Motor neuron (in vitro differentiated cells): ENCODE results near the gene FAIM2. TPM values are rescaled to one million over a fixed set of nuclear protein-coding genes. Genes with fewer than 3 reads are reported as not detected.
"Not testable (repeated sequence)": the region's sequence is repeated elsewhere in the genome, so short reads cannot be mapped to it uniquely, and the experiment has no call there.

ENCODE experiments used
- ATAC-seq, 8 experiments: fragments of 200-7000 bp; cut with Tn5 transposase; replicated peaks in 6 of 8; 2 replicates each; pipeline ENCODE4 v1.8.0; 2021; ENCODE audit warnings: mild to moderate bottlenecking in 8 of 8, moderate library complexity in 8 of 8
- H3K27ac ChIP-seq, 2 donors: fragments of 250-450 bp; sonication (Bioruptor Pico); 2 replicates each; pipeline ENCODE4 v1.9.0; 2021; ENCODE audit warnings: antibody characterized with exemption in 2 of 2, mild to moderate bottlenecking in 2 of 2, moderate library complexity in 1 of 2
- H3K4me1 ChIP-seq, 2 donors: fragments of 250-450 bp; sonication (Bioruptor Pico); replicated peaks in 1 of 2; 2 replicates each; pipeline ENCODE4 v1.6.1; 2021; ENCODE audit warnings: antibody characterized with exemption in 2 of 2, mild to moderate bottlenecking in 2 of 2, moderate library complexity in 1 of 2
- H3K4me3 ChIP-seq, 5 donors: fragments of 250-450 bp; sonication (Bioruptor Pico); 2 replicates each; pipeline ENCODE4 v1.9.0; 2021; ENCODE audit warnings: antibody characterized with exemption in 5 of 5, mild to moderate bottlenecking in 5 of 5, moderate library complexity in 4 of 5
- WGBS, 10 experiments: fragments of 450-650 bp; shearing (Covaris generic); methylation state at CpG; one replicate each; pipeline ENCODE4 v1.0.0; 2022; 5-methylcytosine and 5-hydroxymethylcytosine counted together
- in situ Hi-C, 9 experiments: fragments of 400-800 bp; cut with MboI; loops; one replicate each; pipeline ENCODE4 v1.15.0; 2021; ENCODE audit warnings: low sequenced_read_pairs in 9 of 9, low pct_unique_long_range_greater_than_20kb in 2 of 9; ENCODE audit not compliant: unreplicated experiment in 9 of 9
- total RNA-seq, 8 experiments: library from RNA; unstranded; fragments of 300-600 nt; gene quantifications; 2 replicates each; pipeline versions ENCODE4 v1.2.3 to v1.2.4, GENCODE V29; 2022

The FAIM2 gene
- total RNA-seq, 8 experiments from 2014 or later: 0.51 to 17.5 (median 15.6) TPM; not detected in 1

DNA sequence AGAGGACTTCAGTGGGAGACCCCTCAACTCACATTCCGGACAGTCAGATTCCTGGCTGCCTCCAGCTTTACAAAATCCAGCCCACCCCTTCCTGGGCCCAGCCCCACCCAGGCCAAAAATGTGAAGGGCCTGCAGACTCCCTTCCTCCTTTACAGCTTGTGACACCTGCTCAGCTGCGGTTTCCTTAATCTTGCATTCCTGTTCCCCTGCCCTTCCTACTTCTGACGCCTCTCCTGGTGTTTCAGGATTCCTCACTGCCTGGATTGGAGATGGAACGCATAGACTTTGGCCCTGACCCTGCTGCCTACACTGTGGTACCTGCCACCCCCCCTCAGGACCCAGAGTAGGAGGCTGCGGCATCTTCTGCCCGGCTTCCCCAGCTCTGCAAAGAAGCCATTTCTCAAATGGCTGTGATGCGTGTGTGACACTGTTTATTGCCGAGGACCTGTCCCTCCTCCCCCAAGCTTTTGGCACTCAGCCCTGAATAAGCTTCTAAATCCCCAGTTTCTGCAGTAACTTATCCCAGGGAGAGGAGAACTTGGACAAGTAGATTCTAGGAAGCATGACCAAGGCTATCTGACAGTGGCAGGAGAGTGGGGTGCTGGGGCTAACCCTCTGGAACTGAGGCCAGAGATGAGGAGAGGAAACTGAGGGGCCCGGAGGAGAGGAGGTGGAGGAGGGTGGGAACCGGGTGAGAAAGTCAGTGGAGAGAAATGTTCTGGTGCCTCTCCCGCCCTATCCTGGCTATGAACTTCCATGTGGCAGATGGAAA, 35.9 kb downstream of the FAIM2 start:
- H3K27ac ChIP-seq: no peak overlapping the region
- WGBS, 10 experiments: 39 to 100% (median 66%) methylated on average over 2 to 8 of the region's 11 CpGs; no CpG with 5 or more reads in 3 of the 10 experiments
- in situ Hi-C loops: loop anchor here in 1 of 9 experiments (25.0 kb wide), 1 partner anchor 195 kb away; the partner anchor contains the start of gene ASIC1
- ATAC-seq: peak in 1 of 8 experiments; percentile 5
- peaks cover 0 to 4% of the 10 kb centered on the region in 2 donors for H3K4me1 ChIP-seq
- no peak overlapping the region for H3K4me3 ChIP-seq

DNA sequence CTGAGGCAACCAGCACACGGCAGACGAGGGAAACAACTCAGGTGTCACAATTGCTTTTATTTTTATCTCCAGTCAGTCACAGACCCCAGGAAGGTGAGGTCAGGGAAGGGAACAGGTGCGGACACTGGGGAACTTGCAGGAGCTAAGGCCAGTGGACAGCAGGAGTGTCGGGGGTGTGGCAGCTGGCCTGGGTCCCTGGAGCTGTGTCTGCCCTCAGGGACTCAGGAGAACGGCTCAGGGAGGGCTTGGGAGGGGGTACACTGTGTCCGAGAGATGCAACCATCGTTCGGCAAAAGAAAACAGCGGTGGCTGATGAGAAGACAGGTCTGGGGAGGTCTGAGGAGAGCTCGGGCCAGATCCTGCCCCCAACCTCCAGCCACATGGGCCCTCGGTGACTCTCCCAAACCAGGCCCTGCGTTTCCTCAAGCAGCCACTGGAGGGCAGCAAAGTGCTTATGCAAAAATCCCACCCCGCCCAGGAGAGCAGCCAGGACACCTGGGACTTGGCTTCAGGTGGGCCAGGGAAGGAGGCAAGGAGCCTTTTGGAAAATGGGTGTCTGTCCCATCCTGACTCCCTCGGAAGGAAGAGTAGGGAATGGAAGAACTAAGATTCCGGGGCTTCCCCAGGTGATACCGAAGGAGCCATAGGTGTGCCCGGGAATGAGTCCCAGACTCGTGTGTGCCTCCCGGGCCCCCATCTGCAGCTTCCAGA, 36.7 kb downstream of the FAIM2 start:
- peak; percentile 7 to 70 (median 40) for ATAC-seq
- Histone ChIP-seq H3K4me3 (no peak overlapping the region), H3K27ac (no peak overlapping the region), H3K4me1 (peaks cover 0 to 4% of the 10 kb centered on the region in 2 donors)
- in situ Hi-C loops: loop anchor here in 1 of 9 experiments (25.0 kb wide), 1 partner anchor 195 kb away; the partner anchor contains the start of gene ASIC1
- WGBS, 10 experiments: 12 to 90% (median 27%) methylated on average over 2 to 11 of the region's 19 CpGs; no CpG with 5 or more reads in 3 of the 10 experiments

DNA sequence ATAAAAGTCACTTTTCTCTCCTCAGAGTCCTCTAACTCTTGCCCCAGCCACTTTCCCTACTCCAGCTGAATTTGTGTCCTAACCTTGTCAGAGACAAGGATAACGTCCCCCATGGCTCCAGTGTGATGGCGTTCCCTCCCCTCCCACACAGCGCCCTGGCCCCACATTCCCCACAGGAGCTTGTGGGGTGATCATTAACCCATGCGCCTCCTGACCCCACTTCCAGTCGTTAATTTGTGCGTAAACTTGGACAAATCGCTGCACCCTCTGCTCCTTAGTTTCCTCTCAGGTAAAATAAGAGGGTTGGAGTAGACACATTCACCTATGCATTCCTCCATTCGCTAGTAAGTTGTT, 37.9 kb downstream of the FAIM2 start:
- in situ Hi-C loops: loop anchor here in 1 of 9 experiments (25.0 kb wide), 1 partner anchor 197 kb away; the partner anchor contains the start of gene ASIC1
- Histone ChIP-seq H3K4me1 (peaks cover 0 to 4% of the 10 kb centered on the region in 2 donors), H3K4me3 (no peak overlapping the region), H3K27ac (no peak overlapping the region)
- no peak for ATAC-seq
- WGBS, 10 experiments: 40 to 79% (median 74%) methylated on average over 1 to 8 of the region's 8 CpGs; no CpG with 5 or more reads in 5 of the 10 experiments

DNA sequence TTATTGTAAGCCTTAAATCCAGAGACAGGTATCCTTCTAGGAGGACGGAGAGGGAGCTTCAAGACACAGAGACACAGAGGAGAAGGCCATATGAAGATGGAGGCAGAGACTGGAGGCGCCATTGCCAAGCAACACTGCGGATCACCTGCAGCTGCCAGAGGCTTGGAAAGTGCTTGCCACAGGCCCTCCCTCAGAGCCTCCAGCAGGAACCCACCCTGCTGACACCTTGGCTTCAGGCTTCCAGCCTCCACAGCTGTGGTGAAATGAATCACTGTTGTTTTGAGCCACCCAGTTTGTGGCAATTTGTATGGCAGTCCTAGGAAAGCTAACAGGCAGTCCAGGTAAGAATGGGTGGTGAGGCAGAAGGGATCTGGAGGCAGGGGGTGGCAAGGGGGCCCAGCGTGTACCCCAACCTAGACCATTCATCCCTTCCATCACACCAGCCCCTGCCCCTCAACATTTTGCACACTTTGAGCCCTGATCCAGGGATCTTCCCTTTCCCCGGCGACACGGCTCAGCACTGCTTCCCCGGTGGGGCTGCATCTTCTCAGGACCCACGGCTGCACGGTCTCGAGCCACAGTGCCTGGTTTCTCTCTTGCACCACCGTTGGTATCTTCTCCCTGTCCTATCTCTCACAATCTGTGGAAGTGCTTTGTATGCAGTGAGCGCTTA, 38.5 kb downstream of the FAIM2 start:
- in situ Hi-C loops: loop anchor here in 1 of 9 experiments (25.0 kb wide), 1 partner anchor 197 kb away; the partner anchor contains the start of gene ASIC1
- Histone ChIP-seq H3K4me1 (peaks cover 0 to 4% of the 10 kb centered on the region in 2 donors), H3K27ac (no peak overlapping the region), H3K4me3 (no peak overlapping the region)
- no peak for ATAC-seq
- 40 to 83% (median 74%) methylated on average over 1 to 9 of the region's 13 CpGs; no CpG with 5 or more reads in 5 of the 10 experiments for WGBS, 10 experiments

DNA sequence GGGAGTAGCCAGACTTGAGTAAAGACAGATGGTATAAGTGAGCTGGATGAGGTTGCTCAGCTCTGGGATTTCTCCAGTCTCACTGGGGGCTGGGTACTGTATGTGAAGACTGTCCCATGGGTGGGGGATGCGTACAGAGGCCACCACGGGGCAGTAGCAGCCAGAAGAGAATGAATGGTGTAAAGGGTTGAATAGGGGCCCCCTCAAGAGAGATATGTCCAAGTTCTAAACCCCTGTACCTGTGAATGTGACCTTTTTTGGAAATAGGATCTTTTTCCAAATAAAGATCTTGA, 39.0 kb downstream of the FAIM2 start:
- in situ Hi-C loops: loop anchor here in 1 of 9 experiments (25.0 kb wide), 1 partner anchor 198 kb away; the partner anchor contains the start of gene ASIC1
- Histone ChIP-seq H3K27ac (no peak overlapping the region), H3K4me1 (peaks cover 0 to 4% of the 10 kb centered on the region in 2 donors), H3K4me3 (no peak overlapping the region)
- 19 to 66% methylated on average over 2 of the region's 2 CpGs; no CpG with 5 or more reads in 8 of the 10 experiments for WGBS, 10 experiments
- no peak for ATAC-seq

DNA sequence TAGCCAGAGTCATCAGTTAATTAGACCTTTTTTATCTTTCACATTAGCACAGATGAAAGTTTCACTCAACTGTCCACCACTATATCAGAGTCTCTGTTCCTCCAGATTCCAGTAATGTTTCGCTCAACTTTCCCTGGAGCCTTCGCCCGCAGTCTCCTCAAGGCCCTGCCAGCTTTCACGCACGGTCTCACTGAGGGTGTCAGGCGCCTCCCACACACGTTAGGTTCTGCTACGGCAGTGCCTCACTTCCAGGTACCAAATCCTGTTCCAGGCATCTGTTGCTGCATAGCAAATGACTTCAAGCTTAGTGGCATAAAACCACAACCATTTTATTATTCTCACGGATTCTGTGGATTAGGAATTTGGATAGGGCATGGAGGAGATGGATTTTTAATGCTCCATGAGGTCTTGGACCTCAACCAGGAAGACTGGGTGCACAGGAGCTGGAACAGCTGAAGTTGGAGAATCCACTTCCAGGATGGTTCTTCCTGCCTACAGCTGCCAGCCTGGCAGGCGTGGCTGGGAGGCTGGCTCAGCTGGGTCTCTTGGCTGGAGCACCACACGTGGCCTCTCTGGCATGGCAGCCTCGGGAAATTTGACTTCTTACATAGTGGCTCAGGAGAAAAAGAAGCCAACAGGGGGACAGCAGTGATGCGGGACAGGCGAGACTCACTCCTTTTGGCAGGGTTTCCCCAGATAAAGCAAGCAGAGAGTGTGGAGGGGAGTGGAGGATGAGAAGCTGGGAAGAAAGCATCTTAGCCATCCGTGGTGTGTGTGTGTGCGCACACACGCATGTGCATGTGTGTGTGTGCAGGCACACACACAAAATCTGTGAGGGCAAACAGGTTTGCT, 39.5 kb downstream of the FAIM2 start:
- no peak for ATAC-seq
- Histone ChIP-seq H3K27ac (no peak overlapping the region), H3K4me1 (peaks cover 0 to 1% of the 10 kb centered on the region in 2 donors), H3K4me3 (no peak overlapping the region)
- in situ Hi-C loops: loop anchor here in 1 of 9 experiments (25.0 kb wide), 1 partner anchor 198 kb away; the partner anchor contains the start of gene ASIC1
- WGBS, 10 experiments: 6 to 100% (median 75%) methylated on average over 1 to 16 of the region's 17 CpGs

DNA sequence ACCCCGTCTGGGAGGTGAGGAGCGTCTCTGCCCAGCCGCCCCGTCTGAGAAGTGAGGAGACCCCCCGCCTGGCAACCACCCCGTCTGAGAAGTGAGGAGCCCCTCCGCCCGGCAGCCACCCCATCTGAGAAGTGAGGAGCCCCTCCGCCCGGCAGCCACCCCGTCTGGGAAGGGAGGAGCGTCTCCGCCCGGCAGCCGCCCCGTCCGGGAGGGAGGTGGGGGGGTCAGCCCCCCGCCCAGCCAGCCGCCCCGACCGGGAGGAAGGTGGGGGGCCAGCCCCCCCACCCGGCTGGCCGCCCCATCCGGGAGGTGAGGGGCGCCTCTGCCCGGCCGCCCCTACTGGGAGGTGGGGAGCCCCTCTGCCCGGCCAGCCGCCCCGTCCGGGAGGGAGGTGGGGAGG, 42.8 kb downstream of the FAIM2 start:
- not testable (repeated sequence) for H3K27ac ChIP-seq, ATAC-seq, H3K4me1 ChIP-seq, H3K4me3 ChIP-seq
- no CpG with 5 or more reads among the region's 31 CpGs for WGBS, 10 experiments
- in situ Hi-C loops: loop anchor here in 1 of 9 experiments (25.0 kb wide), 1 partner anchor 201 kb away; the partner anchor contains the start of gene ASIC1

DNA sequence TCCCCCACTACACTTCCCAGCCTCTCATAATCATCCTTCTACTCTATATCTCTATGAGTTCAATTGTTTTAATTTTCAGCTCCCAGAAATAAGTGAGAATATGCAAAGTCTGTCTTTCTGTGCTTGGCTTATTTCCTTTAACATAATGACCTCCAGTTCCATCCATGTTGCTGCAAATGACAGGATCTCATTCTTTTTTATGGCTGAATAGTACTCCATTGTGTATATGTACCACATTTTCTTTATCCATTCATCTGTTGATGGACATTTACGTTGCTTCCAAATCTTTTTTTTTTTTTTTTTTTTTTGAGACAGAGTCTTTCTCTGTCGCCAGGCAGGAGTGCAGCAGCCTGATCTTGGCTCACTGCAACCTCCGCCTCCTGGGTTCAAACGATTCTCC, 47.8 kb downstream of the FAIM2 start:
- ATAC-seq, H3K4me1 ChIP-seq, H3K27ac ChIP-seq, H3K4me3 ChIP-seq: not testable (repeated sequence)
- WGBS, 10 experiments: 0 to 100% (median 61%) methylated on average over 1 to 4 of the region's 4 CpGs; no CpG with 5 or more reads in 2 of the 10 experiments
- in situ Hi-C loops: loop anchor here in 1 of 9 experiments (25.0 kb wide), 1 partner anchor 206 kb away; the partner anchor contains the start of gene ASIC1

DNA sequence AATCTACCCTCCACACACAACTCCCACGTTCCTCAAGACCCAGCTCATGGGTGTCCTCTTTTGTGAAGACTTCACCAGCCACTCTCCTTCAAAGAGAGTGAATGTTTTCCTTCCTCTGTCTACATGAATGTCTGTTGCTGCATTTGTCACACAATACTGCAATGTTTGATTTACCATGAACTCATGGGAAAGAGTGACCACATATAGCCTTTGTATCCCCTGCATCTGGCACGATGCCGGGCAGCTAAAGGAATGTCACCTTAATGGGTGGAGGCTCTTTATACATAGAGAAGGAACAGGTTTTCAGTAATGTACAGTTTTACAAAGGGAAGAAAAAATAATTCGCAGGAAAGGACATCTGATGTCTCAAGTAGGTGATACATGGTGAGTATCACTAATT, 48.7 kb downstream of the FAIM2 start:
- in situ Hi-C loops: loop anchor here in 1 of 9 experiments (25.0 kb wide), 1 partner anchor 207 kb away; the partner anchor contains the start of gene ASIC1
- 29 to 100% (median 77%) methylated on average over 1 to 4 of the region's 4 CpGs; no CpG with 5 or more reads in 1 of the 10 experiments for WGBS, 10 experiments
- ATAC-seq: peak in 1 of 8 experiments; percentile 16

DNA sequence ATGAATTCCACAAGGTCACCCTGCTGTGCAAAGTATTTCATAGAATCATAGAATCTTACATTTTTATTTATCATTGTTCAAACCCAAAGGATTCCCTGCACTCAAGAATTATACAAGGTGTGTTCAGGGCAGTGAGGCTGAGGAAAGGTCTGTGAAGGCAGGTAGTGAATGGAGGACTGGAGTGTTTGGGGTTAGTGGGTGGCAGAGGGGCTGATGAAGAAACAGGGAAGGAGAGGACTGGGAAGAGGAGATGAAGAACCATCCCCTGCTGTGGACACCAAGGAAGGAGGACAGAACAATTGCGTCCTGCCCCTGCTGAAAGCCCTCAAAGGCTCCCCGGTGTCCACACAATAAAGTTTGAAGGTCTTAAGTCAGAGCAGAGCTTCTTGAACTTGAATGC, 50.0 kb downstream of the FAIM2 start:
- H3K4me1 ChIP-seq: no peaks in the 10 kb centered on the region
- ATAC-seq: no peak
- H3K4me3 ChIP-seq: no peak overlapping the region
- in situ Hi-C loops: loop anchor here in 1 of 9 experiments (25.0 kb wide), 1 partner anchor 209 kb away; the partner anchor contains the start of gene ASIC1
- 17 to 90% (median 52%) methylated on average over 1 to 2 of the region's 2 CpGs; no CpG with 5 or more reads in 3 of the 10 experiments for WGBS, 10 experiments
- H3K27ac ChIP-seq: no peak overlapping the region

More for the DNA sequence above, 48.7 kb downstream of the FAIM2 start:
- no peak overlapping the region for H3K27ac ChIP-seq
- H3K4me1 ChIP-seq: no peaks in the 10 kb centered on the region
- H3K4me3 ChIP-seq: no peak overlapping the region

DNA sequence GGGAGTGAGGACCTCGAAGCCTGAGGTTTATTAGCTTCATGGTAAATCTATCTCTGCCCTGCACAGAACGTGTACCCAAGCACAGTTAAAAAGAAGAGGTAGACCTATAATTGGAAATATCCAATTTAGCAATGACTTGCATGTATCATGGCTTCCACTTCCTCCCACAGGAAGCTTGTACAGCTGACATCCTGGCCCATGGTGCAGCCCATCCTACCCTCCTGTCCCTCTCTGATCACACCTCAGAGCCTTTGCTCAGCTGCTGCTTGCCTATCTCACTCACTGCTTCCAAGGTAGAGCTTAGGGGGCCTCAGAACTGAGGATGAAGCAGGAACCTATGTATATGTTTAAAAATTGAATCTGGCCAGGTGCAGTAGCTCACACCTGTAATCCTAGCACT, 56.5 kb downstream of the FAIM2 start:
- in situ Hi-C loops: no loop called here
- no peak for ATAC-seq
- Histone ChIP-seq H3K4me1 (peaks cover 5% of the 10 kb centered on the region in 2 donors), H3K27ac (no peak overlapping the region), H3K4me3 (no peak overlapping the region)
- 20 to 80% (median 30%) methylated on average over 1 to 2 of the region's 2 CpGs; no CpG with 5 or more reads in 5 of the 10 experiments for WGBS, 10 experiments

DNA sequence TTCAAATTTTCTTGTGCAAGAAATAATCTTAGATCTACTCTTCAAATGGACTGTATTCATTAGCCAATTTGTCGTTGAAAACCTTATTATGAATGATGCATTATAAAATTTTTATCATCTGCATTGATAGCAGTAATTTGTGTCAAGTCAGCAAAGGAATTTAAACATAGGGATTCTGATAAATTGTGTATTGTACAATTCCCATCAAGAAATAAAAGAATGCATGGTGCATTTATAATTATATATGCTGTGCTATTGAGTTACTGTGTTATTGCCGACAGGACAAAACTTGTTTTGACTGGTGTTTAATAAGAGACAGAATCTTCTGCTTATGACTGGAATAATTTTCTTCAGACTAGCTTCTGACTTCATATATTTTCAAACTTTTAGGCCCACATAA, 57.7 kb downstream of the FAIM2 start:
- Histone ChIP-seq H3K27ac (no peak overlapping the region), H3K4me1 (peaks cover 12 to 13% of the 10 kb centered on the region in 2 donors), H3K4me3 (no peak overlapping the region)
- in situ Hi-C loops: no loop called here
- ATAC-seq: no peak
- 54 to 100% (median 71%) methylated on average over 1 to 2 of the region's 2 CpGs; no CpG with 5 or more reads in 2 of the 10 experiments for whole genome bisulfite sequencing, 10 experiments
